GM20431 (cell line): ENCODE measurements around the gene PRM2.
"Not testable (repeated sequence)": the region's sequence is repeated elsewhere in the genome, so short reads cannot be mapped to it uniquely, and the experiment has no call there.

Experiments
- in situ Hi-C: fragments of 300-500 bp; cut with MseI, MboI; formaldehyde crosslinking; loops from one replicate; pipeline ENCODE4 v1.15.0; 2020; ENCODE audit warnings: low sequenced_read_pairs; ENCODE audit not compliant: unreplicated experiment

Gene PRM2

GRCh38 chr16:11291091-11291703, 14.9 kb upstream of the PRM2 start:
- in situ Hi-C loops: no loop called here

- in situ Hi-C loops: no loop called here
These were observed 14.0 kb upstream of the PRM2 start for GRCh38 chr16:11290102-11290893.

GRCh38 chr16:11289696-11290095, 13.4 kb upstream of the PRM2 start:
- in situ Hi-C loops: not testable (repeated sequence)

GRCh38 chr16:11289202-11289601, 12.9 kb upstream of the PRM2 start:
- in situ Hi-C loops: no loop called here

- in situ Hi-C loops: no loop called here
These were observed 9.6 kb upstream of the PRM2 start for GRCh38 chr16:11285842-11286241.

- in situ Hi-C loops: no loop called here
These were observed 7.6 kb upstream of the PRM2 start for GRCh38 chr16:11283820-11284248.

- in situ Hi-C loops: no loop called here
These were observed 4.6 kb upstream of the PRM2 start, which contains the start of gene PRM1 for GRCh38 chr16:11280616-11281522. PRM1 (minus strand) TSS chr16:11281330; CDS start chr16:11281238, 92 bp downstream.

GRCh38 chr16:11278681-11279628, 2.7 kb upstream of the PRM2 start:
- in situ Hi-C loops: no loop called here

GRCh38 chr16:11277607-11278337, 1.5 kb upstream of the PRM2 start:
- in situ Hi-C loops: no loop called here

- in situ Hi-C loops: no loop called here
These were observed 765 bp upstream of the PRM2 start for GRCh38 chr16:11276896-11277593.

GRCh38 chr16:11274964-11275363, 1.3 kb downstream of the PRM2 start:
- in situ Hi-C loops: no loop called here

GRCh38 chr16:11273721-11274324, 2.5 kb downstream of the PRM2 start:
- in situ Hi-C loops: no loop called here

GRCh38 chr16:11272921-11273720, 3.2 kb downstream of the PRM2 start, which contains the start of gene PRM3:
PRM3 (minus strand) TSS chr16:11273629; CDS start chr16:11273595, 34 bp downstream.
- in situ Hi-C loops: no loop called here

- in situ Hi-C loops: no loop called here
These were observed 3.8 kb downstream of the PRM2 start for GRCh38 chr16:11272484-11272883.

GRCh38 chr16:11271610-11272009, 4.7 kb downstream of the PRM2 start:
- in situ Hi-C loops: no loop called here

- in situ Hi-C loops: no loop called here
These were observed 5.6 kb downstream of the PRM2 start for GRCh38 chr16:11270602-11271162.

- in situ Hi-C loops: no loop called here
These were observed 7.3 kb downstream of the PRM2 start, which contains the start of gene TNP2 for GRCh38 chr16:11268921-11269375. TNP2 (minus strand) TSS chr16:11269325; CDS start chr16:11269262, 63 bp downstream.
